Astrocyte (in vitro differentiated cells and primary cell): Measurements from ENCODE around the gene BUD13. TPM values are rescaled to one million over a fixed set of nuclear protein-coding genes. Genes with fewer than 3 reads are reported as not detected.

Experiments used
- DNase-seq: peaks from one replicate; pipeline ENCODE4 v3.0.0-alpha.2; 2010; ENCODE audit warnings: low read depth
- FAIRE-seq: peaks from 2 replicates; lab custom pipeline; 2011; peaks lifted over from hg19 to GRCh38; lab: Jason Lieb, UNC
- H2AFZ ChIP-seq: 2 replicates; pipeline ENCODE4 v1.6.0; 2012; ENCODE audit warnings: low read depth, low read length, inconsistent platforms
- H3K27ac ChIP-seq: 2 replicates; pipeline ENCODE4 v1.5.1; 2011; ENCODE audit warnings: low read depth, low read length, inconsistent platforms
- H3K27me3 ChIP-seq: 2 replicates; pipeline ENCODE4 v1.6.0; 2011; ENCODE audit warnings: low read length, inconsistent platforms; ENCODE audit not compliant: insufficient read depth
- H3K36me3 ChIP-seq: 2 replicates; pipeline ENCODE4 v1.5.1; 2011; ENCODE audit warnings: low read length, inconsistent platforms; ENCODE audit not compliant: insufficient read depth
- H3K4me1 ChIP-seq: 2 replicates; pipeline ENCODE4 v1.5.1; 2011; ENCODE audit warnings: low read length, inconsistent platforms; ENCODE audit not compliant: insufficient read depth
- H3K4me2 ChIP-seq: 2 replicates; pipeline ENCODE4 v1.6.0; 2012; ENCODE audit warnings: low read length, inconsistent platforms
- H3K4me3 ChIP-seq: 2 replicates; pipeline ENCODE4 v1.5.1; 2011; ENCODE audit warnings: low read depth, mild to moderate bottlenecking, low read length, inconsistent platforms; ENCODE audit not compliant: insufficient read depth
- H3K79me2 ChIP-seq: 2 replicates; pipeline ENCODE4 v1.6.0; 2012; ENCODE audit warnings: mild to moderate bottlenecking, low read length, inconsistent platforms; ENCODE audit not compliant: insufficient read depth
- H3K9ac ChIP-seq: 2 replicates; pipeline ENCODE4 v1.6.0; 2012; ENCODE audit warnings: mild to moderate bottlenecking, low read length, inconsistent platforms
- H3K9me3 ChIP-seq: 2 replicates; pipeline ENCODE4 v1.5.1; 2012; ENCODE audit warnings: low read depth, mild to moderate bottlenecking, low read length, inconsistent platforms; ENCODE audit not compliant: insufficient read depth
- H4K20me1 ChIP-seq: 2 replicates; pipeline ENCODE4 v1.6.0; 2012; ENCODE audit warnings: low read length, inconsistent platforms; ENCODE audit not compliant: insufficient read depth
- H3K27ac Mint-ChIP-seq: one replicate; pipeline ENCODE4 v1.8.0; 2021; ENCODE audit warnings: mild to moderate bottlenecking, mixed read lengths; ENCODE audit not compliant: unreplicated experiment
- H3K27me3 Mint-ChIP-seq: one replicate; pipeline ENCODE4 v1.8.0; 2021; ENCODE audit warnings: low read depth, mixed read lengths; ENCODE audit not compliant: unreplicated experiment
- H3K36me3 Mint-ChIP-seq: one replicate; pipeline ENCODE4 v1.8.0; 2021; ENCODE audit warnings: low read depth, mixed read lengths; ENCODE audit not compliant: unreplicated experiment
- H3K4me1 Mint-ChIP-seq: one replicate; pipeline ENCODE4 v1.8.0; 2021; ENCODE audit warnings: low read depth, mixed read lengths; ENCODE audit not compliant: unreplicated experiment
- H3K4me3 Mint-ChIP-seq: one replicate; pipeline ENCODE4 v1.8.0; 2021; ENCODE audit warnings: mild to moderate bottlenecking, moderate library complexity, mixed read lengths; ENCODE audit not compliant: unreplicated experiment
- H3K9me3 Mint-ChIP-seq: one replicate; pipeline ENCODE4 v1.8.0; 2021; ENCODE audit warnings: mild to moderate bottlenecking, mixed read lengths; ENCODE audit not compliant: unreplicated experiment
- EZH2 ChIP-seq: IDR thresholded peaks from 2 replicates; pipeline ENCODE4 v1.6.1; 2012; ENCODE audit warnings: mild to moderate bottlenecking, low read length, inconsistent platforms; ENCODE audit not compliant: insufficient read depth
- total RNA-seq: library from RNA; stranded (reverse); gene quantifications from 2 replicates; pipeline ENCODE4 v1.2.1, GENCODE V29; 2021
- TF ChIP-seq, protein P1 (sequence below): IDR thresholded peaks from 2 replicates; pipeline ENCODE4 v1.5.1; 2011; ENCODE audit warnings: low read depth, mild to moderate bottlenecking, inconsistent platforms, low read length, moderate library complexity; ENCODE audit not compliant: insufficient read depth

BUD13 gene
- total RNA-seq, 1 donor from 2014 or later = 9.3 TPM

DNA sequence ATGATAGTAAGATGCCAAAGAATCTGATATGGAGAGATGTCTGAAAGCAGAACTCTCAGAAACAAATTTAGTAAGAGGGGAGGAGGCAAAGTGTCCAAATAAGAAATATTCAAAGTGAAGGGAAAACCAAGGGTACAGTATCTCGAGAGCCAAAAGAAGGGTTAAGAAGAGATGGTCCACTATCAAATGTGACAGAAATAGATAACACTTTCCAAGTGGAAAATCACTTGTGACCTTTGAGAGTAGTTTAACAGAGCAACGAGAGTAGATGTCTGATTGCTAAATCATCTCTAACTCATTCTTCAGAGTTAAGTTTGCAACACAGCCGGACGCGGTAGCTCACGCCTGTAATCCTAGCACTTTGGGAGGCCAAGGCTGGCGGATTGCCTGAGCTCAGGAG is 4.3 kb upstream of the BUD13 start:
- Mint-ChIP-seq H3K36me3 (peaks cover 14% of the 10 kb centered on the region), H3K4me3 (no peak overlapping the region), H3K27me3 (no peaks in the 10 kb centered on the region), H3K27ac (no peak overlapping the region), H3K4me1 (peaks cover 3% of the 10 kb centered on the region), H3K9me3 (peaks cover 2% of the 10 kb centered on the region)
- FAIRE-seq (no peak), DNase-seq (no peak)
- Histone ChIP-seq H3K79me2 (peaks cover 8% of the 10 kb centered on the region), H3K4me3 (no peak overlapping the region), H3K9ac (no peak overlapping the region), H2AFZ (no peak overlapping the region), H3K27me3 (no peaks in the 10 kb centered on the region), H3K4me2 (no peak overlapping the region), H3K36me3 (peaks cover 49% of the 10 kb centered on the region), H3K4me1 (peaks cover 1% of the 10 kb centered on the region), H4K20me1 (peaks cover 13% of the 10 kb centered on the region), H3K9me3 (no peaks in the 10 kb centered on the region), H3K27ac (no peak overlapping the region)
- no peak for TF ChIP-seq EZH2
- TF ChIP-seq, protein P1, sequence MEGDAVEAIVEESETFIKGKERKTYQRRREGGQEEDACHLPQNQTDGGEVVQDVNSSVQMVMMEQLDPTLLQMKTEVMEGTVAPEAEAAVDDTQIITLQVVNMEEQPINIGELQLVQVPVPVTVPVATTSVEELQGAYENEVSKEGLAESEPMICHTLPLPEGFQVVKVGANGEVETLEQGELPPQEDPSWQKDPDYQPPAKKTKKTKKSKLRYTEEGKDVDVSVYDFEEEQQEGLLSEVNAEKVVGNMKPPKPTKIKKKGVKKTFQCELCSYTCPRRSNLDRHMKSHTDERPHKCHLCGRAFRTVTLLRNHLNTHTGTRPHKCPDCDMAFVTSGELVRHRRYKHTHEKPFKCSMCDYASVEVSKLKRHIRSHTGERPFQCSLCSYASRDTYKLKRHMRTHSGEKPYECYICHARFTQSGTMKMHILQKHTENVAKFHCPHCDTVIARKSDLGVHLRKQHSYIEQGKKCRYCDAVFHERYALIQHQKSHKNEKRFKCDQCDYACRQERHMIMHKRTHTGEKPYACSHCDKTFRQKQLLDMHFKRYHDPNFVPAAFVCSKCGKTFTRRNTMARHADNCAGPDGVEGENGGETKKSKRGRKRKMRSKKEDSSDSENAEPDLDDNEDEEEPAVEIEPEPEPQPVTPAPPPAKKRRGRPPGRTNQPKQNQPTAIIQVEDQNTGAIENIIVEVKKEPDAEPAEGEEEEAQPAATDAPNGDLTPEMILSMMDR = no peak

DNA sequence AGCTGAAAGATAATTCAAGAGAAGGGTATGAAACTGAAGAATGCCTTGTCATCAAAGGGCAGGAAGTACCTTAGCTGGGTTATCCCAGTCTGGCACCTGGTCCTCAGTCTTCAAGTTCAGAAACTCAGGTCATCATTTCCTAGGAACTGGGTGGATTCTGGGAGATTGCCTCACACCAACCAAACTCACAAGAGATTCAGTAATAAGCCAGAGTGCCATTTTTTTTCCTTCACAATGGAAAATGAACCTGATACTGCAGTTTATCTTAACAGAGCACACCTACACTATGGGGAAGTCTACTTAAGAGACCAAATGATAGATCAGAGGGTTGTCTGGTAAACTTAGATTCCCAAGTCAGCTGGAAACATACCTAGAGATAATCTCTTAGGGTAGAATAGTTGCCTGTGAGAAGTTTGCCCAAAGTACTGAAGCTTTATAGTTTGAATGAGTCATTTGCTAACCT is 3.8 kb upstream of the BUD13 start:
- DNase-seq = no peak
- Mint-ChIP-seq H3K27ac (no peak overlapping the region), H3K27me3 (no peaks in the 10 kb centered on the region), H3K9me3 (peaks cover 2% of the 10 kb centered on the region), H3K4me3 (no peak overlapping the region), H3K4me1 (peaks cover 6% of the 10 kb centered on the region), H3K36me3 (peaks cover 13% of the 10 kb centered on the region)
- peaks cover 47% of the 10 kb centered on the region for H3K36me3 ChIP-seq
- no peak overlapping the region for H3K4me2 ChIP-seq
- no peaks in the 10 kb centered on the region for H3K27me3 ChIP-seq
- peaks cover 11% of the 10 kb centered on the region for H4K20me1 ChIP-seq
- no peak overlapping the region for H3K9ac ChIP-seq
- H2AFZ ChIP-seq = no peak overlapping the region
- no peaks in the 10 kb centered on the region for H3K9me3 ChIP-seq
- H3K4me3 ChIP-seq = no peak overlapping the region
- no peak for FAIRE-seq
- peaks cover 6% of the 10 kb centered on the region for H3K4me1 ChIP-seq
- H3K79me2 ChIP-seq = peaks cover 11% of the 10 kb centered on the region
- TF ChIP-seq EZH2 = no peak
- H3K27ac ChIP-seq = no peak overlapping the region

DNA sequence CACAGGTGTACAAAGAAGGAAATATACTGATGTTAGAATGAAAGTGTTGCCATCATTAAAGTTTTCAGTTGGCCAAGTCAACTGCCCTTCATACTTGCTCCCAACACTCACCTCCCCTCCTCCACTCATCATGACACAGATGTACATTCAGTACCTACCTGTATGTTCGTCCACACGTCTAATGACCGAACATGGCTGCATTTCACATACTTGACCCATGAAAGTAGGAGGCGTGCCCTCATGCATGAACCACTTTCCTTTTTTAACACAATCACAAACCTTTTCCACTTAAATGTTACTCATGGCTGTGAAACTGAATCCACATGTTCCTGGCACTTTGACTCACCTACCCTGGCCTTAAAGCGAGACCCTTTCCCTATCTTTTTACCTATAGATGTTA is 3.2 kb upstream of the BUD13 start:
- TF ChIP-seq EZH2 = no peak
- TF ChIP-seq, protein P1 = no peak
- no peak overlapping the region for H2AFZ ChIP-seq
- Mint-ChIP-seq H3K27me3 (no peaks in the 10 kb centered on the region), H3K4me1 (peaks cover 8% of the 10 kb centered on the region), H3K9me3 (peaks cover 2% of the 10 kb centered on the region), H3K27ac (no peak overlapping the region), H3K4me3 (no peak overlapping the region), H3K36me3 (peaks cover 9% of the 10 kb centered on the region)
- no peaks in the 10 kb centered on the region for H3K27me3 ChIP-seq
- DNase-seq = no peak
- no peak overlapping the region for H3K4me3 ChIP-seq
- no peak overlapping the region for H3K9ac ChIP-seq
- no peak overlapping the region for H3K27ac ChIP-seq
- peaks cover 8% of the 10 kb centered on the region for H3K4me1 ChIP-seq
- peaks cover 17% of the 10 kb centered on the region for H3K79me2 ChIP-seq
- no peak for FAIRE-seq
- peaks cover 44% of the 10 kb centered on the region for H3K36me3 ChIP-seq
- no peaks in the 10 kb centered on the region for H3K9me3 ChIP-seq
- no peak overlapping the region for H3K4me2 ChIP-seq
- peaks cover 11% of the 10 kb centered on the region for H4K20me1 ChIP-seq
